K562 (cell line): ENCODE measurements around the gene EPB41L3. TPM values are rescaled to one million over a fixed set of nuclear protein-coding genes. Genes with fewer than 3 reads are reported as not detected.

Experiments used
- ATAC-seq: fragments of 200-7000 bp; cut with Tn5 transposase; 3 replicates; pipeline ENCODE4 v1.9.1; 2020; ENCODE audit warnings: moderate library complexity
- BruUV-seq: library from RNA; stranded (reverse); fragments of 400-500 nt; replicated peaks from 2 replicates; lab custom pipeline; 2021; lab: Mats Ljungman, UMichigan
- CTCF ChIA-PET: fragments of 300-600 bp; formaldehyde crosslinking; extraction: SDS; loops from one replicate; lab custom pipeline; 2021; ENCODE audit warnings: low intra/inter-chr PET ratio; lab: Yijun Ruan, JAX
- POLR2A ChIA-PET: fragments of 300-600, 350-650 bp; sonication (Branson Sonifier 250); formaldehyde crosslinking; extraction: SDS; loops from one replicate; lab custom pipeline; 2021; ENCODE audit warnings: antibody characterized with exemption, inconsistent platforms; lab: Yijun Ruan, JAX
- DNase-seq, 4 experiments: peaks; one replicate each; pipeline versions ENCODE4 v3.0.0 to v3.0.0-alpha.2; 2011 to 2018; ENCODE audit warnings: low spot score in 3 of 4, mixed read lengths in 3 of 4; ENCODE audit errors: extremely low read depth in 1 of 4
- FAIRE-seq: peaks from 2 replicates; lab custom pipeline; 2011; peaks lifted over from hg19 to GRCh38; lab: Jason Lieb, UNC
- H2AFZ ChIP-seq: 2 replicates; pipeline ENCODE4 v1.6.0; 2011; ENCODE audit warnings: low read depth, low read length, control low read depth, inconsistent platforms
- H3K27ac ChIP-seq: fragments of 200-600 bp; 3 replicates; pipeline ENCODE4 v1.8.0; 2011; ENCODE audit warnings: low read depth, mild to moderate bottlenecking, control low read depth, inconsistent platforms, low read length, moderate library complexity, mixed read lengths; ENCODE audit errors: extremely low read depth
- H3K27me3 ChIP-seq, 2 experiments: fragments of 300-600 bp in 1 of 2; 2 replicates in 1 of 2; 3 replicates in 1 of 2; pipeline versions ENCODE4 v1.6.0 to v1.8.0; 2011; ENCODE audit warnings: inconsistent platforms in 2 of 2, low read length in 2 of 2, mild to moderate bottlenecking in 1 of 2, mixed read lengths in 1 of 2, moderate library complexity in 1 of 2; ENCODE audit not compliant: control insufficient read depth in 2 of 2, insufficient read depth in 2 of 2
- H3K36me3 ChIP-seq: fragments of 300-600 bp; 3 replicates; pipeline ENCODE4 v1.8.0; 2011; ENCODE audit warnings: mild to moderate bottlenecking, low read length, inconsistent platforms; ENCODE audit not compliant: control insufficient read depth, insufficient read depth
- H3K4me1 ChIP-seq, 2 experiments: fragments of 200-600 bp in 1 of 2; replicated peaks in 1 of 2; 2 replicates in 1 of 2; 3 replicates in 1 of 2; pipeline versions ENCODE4 v1.5.1 to v1.8.0; 2011; ENCODE audit warnings: inconsistent platforms in 2 of 2, low read length in 2 of 2, mild to moderate bottlenecking in 1 of 2, mixed read lengths in 1 of 2, moderate library complexity in 1 of 2; ENCODE audit not compliant: control insufficient read depth in 2 of 2, insufficient read depth in 2 of 2
- H3K4me2 ChIP-seq: 2 replicates; pipeline ENCODE4 v1.6.1; 2011; ENCODE audit warnings: low read length, control low read depth, inconsistent platforms, mixed read lengths; ENCODE audit not compliant: insufficient read depth
- H3K4me3 ChIP-seq: fragments of 200-600 bp; sonication (generic), shearing (Covaris generic); 2 replicates; pipeline ENCODE4 v1.5.1; 2016; ENCODE audit warnings: control low read depth, inconsistent platforms
- H3K79me2 ChIP-seq: fragments of 200-600 bp; 3 replicates; pipeline ENCODE4 v1.8.0; 2011; ENCODE audit warnings: low read length, inconsistent platforms; ENCODE audit not compliant: control insufficient read depth, insufficient read depth
- H3K9ac ChIP-seq, 2 experiments: 2 replicates each; pipeline versions ENCODE4 v1.6.0 to v1.6.1; 2011; ENCODE audit warnings: low read depth in 2 of 2, low read length in 2 of 2, control low read depth in 1 of 2, inconsistent platforms in 1 of 2, mild to moderate bottlenecking in 1 of 2, mixed read lengths in 1 of 2; ENCODE audit not compliant: insufficient read depth in 1 of 2
- H3K9me1 ChIP-seq: one replicate; pipeline ENCODE4 v1.6.0; 2011; ENCODE audit warnings: inconsistent platforms, mild to moderate bottlenecking, low read length, moderate library complexity; ENCODE audit not compliant: control insufficient read depth, insufficient read depth
- H3K9me3 ChIP-seq: replicated peaks from 2 replicates; pipeline ENCODE4 v1.5.1; 2011; ENCODE audit warnings: low read depth, low read length, inconsistent platforms; ENCODE audit not compliant: control insufficient read depth, insufficient read depth
- H4K20me1 ChIP-seq: replicated peaks from 2 replicates; pipeline ENCODE4 v1.6.1; 2011; ENCODE audit warnings: low read length, inconsistent platforms, mixed read lengths; ENCODE audit not compliant: control insufficient read depth, insufficient read depth
- ARID2 ChIP-seq: fragments of 450-650 bp; IDR thresholded peaks from 2 replicates; pipeline ENCODE4 v1.6.1; 2017; ENCODE audit warnings: antibody characterized with exemption, mild to moderate bottlenecking
- BRF2 ChIP-seq: IDR thresholded peaks from 3 replicates; pipeline ENCODE4 v1.6.1; 2011; ENCODE audit warnings: borderline replicate concordance, mild to moderate bottlenecking; ENCODE audit not compliant: insufficient read length, insufficient read depth
- EGR1 ChIP-seq: fragments of 450-650 bp; conservative IDR thresholded peaks from 2 replicates; pipeline ENCODE4 v1.6.1; 2017; ENCODE audit warnings: mild to moderate bottlenecking
- SAFB2 ChIP-seq: fragments of 200-400 bp; formaldehyde crosslinking; IDR thresholded peaks from 2 replicates; pipeline ENCODE4 v1.6.1; 2018; ENCODE audit warnings: borderline replicate concordance, low read length, low read depth, moderate library complexity; ENCODE audit not compliant: severe bottlenecking
- SRSF3 ChIP-seq: fragments of 200-400 bp; formaldehyde crosslinking; IDR thresholded peaks from 2 replicates; pipeline ENCODE4 v1.6.1; 2016; ENCODE audit warnings: mild to moderate bottlenecking, low read length, moderate library complexity; ENCODE audit not compliant: insufficient read depth
- ZC3H4 ChIP-seq: sonication (generic); formaldehyde crosslinking; IDR thresholded peaks from 2 replicates; pipeline ENCODE4 v1.9.0; 2021; ENCODE audit warnings: missing genetic modification reagents, borderline replicate concordance
- ZNF133 ChIP-seq: fragments of 250-450 bp; sonication (Bioruptor Pico); IDR thresholded peaks from 2 replicates; pipeline ENCODE4 v1.4.0; 2020; ENCODE audit warnings: mild to moderate bottlenecking
- ZNF3 ChIP-seq: fragments of 250-450 bp; sonication (Bioruptor Pico); IDR thresholded peaks from 2 replicates; pipeline ENCODE4 v1.5.0; 2021; ENCODE audit warnings: mild to moderate bottlenecking, moderate library complexity
- WGBS: fragments of 100-300 bp; shearing (Covaris generic); methylation state at CpG from one replicate; pipeline ENCODE4 v1.1.6; 2016; ENCODE audit warnings: low coverage, mixed read lengths; ENCODE audit not compliant: insufficient coverage; ENCODE audit errors: missing lambda C conversion rate; 5-methylcytosine and 5-hydroxymethylcytosine counted together
- in situ Hi-C: fragments of 300-500 bp; cut with MboI; formaldehyde crosslinking; loops from 4 replicates; pipeline ENCODE4 v1.15.0; 2018; ENCODE audit warnings: inconsistent platforms, mixed read lengths
- intact Hi-C: fragments of 100-400 bp; cut with micrococcal nuclease; formaldehyde crosslinking; loops from 2 replicates; pipeline ENCODE4 v1.14.2; 2022
- polyA plus RNA-seq, 8 experiments: library from polyadenylated mRNA; depleted of rRNA in 4 of 8; stranded (reverse) in 5 of 8; unstranded in 3 of 8; fragments of >200 nt; fragmentation: Nextera tagmentation in 2 of 8; fragmentation: Illumina TruSeq in 1 of 8; extraction: Ambion mirVana in 2 of 8; extraction: Trizol in 1 of 8; gene quantifications; 2 replicates each; pipeline versions ENCODE4 v1.2.1 to v1.2.3, GENCODE V29; 2011 to 2014; ENCODE audit warnings: inconsistent platforms in 1 of 8, missing spikeins in 1 of 8
- total RNA-seq, 7 experiments: library from RNA; depleted of rRNA in 6 of 7; stranded (reverse); fragments of >200 nt in 6 of 7; fragmentation: Illumina TruSeq in 2 of 7; extraction: Trizol in 2 of 7; gene quantifications; 2 replicates each; pipeline versions ENCODE4 v1.2.1 to v1.2.3, GENCODE V29; 2011 to 2021; ENCODE audit warnings: low replicate concordance in 1 of 7
- TF ChIP-seq, protein P1 (sequence below): sonication (generic); formaldehyde crosslinking; IDR thresholded peaks from 2 replicates; pipeline ENCODE4 v1.8.0; 2022; ENCODE audit warnings: mild to moderate bottlenecking, missing genetic modification reagents

EPB41L3 gene
- total and polyA plus RNA-seq, 9 of the 15 experiments (the other 6 are each of a cell fraction or from before 2014, with no cell fraction given): 0.44 to 0.49 TPM; not detected in 7

GRCh38 chr18:5518899-5519371 lies 24.9 kb downstream of the EPB41L3 start:
- DNase-seq (no peak), FAIRE-seq (no peak), ATAC-seq (no peak)
- CTCF ChIA-PET: no interaction called here
- H3K9ac ChIP-seq: no peak overlapping the region
- H3K9me1 ChIP-seq: no peaks in the 10 kb centered on the region
- WGBS: under 1% methylated on average over 13 of the region's 13 CpGs
- H3K4me2 ChIP-seq: no peak overlapping the region
- TF ChIP-seq SAFB2 (no peak), EGR1 (no peak), ARID2 (no peak), BRF2 (no peak), ZNF133 (no peak), ZNF3 (CRISPR knock-in tag) (no peak), ZC3H4 (CRISPR knock-in tag) (no peak), SRSF3 (no peak)
- TF ChIP-seq, protein P1, sequence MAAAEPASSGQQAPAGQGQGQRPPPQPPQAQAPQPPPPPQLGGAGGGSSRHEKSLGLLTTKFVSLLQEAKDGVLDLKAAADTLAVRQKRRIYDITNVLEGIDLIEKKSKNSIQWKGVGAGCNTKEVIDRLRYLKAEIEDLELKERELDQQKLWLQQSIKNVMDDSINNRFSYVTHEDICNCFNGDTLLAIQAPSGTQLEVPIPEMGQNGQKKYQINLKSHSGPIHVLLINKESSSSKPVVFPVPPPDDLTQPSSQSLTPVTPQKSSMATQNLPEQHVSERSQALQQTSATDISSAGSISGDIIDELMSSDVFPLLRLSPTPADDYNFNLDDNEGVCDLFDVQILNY (CRISPR knock-in tag): no peak
- H3K4me3 ChIP-seq: no peak overlapping the region
- H3K36me3 ChIP-seq: no peaks in the 10 kb centered on the region
- H2AFZ ChIP-seq: no peak overlapping the region
- H3K27me3 ChIP-seq: no peaks in the 10 kb centered on the region
- H4K20me1 ChIP-seq: no peaks in the 10 kb centered on the region
- in situ Hi-C loops (no loop called here), intact Hi-C loops (no loop called here)
- POLR2A ChIA-PET: no interaction called here
- no peaks in the 10 kb centered on the region for H3K79me2 ChIP-seq
- H3K27ac ChIP-seq: no peak overlapping the region
- H3K9me3 ChIP-seq: no peaks in the 10 kb centered on the region; the same call in 1 of the 2 replicates
- BruUV-seq: no TSS peak
- H3K4me1 ChIP-seq: no peaks in the 10 kb centered on the region
